GM18861 (cell line): ENCODE results near the gene CC2D1A.
"Not testable (repeated sequence)": the region's sequence is repeated elsewhere in the genome, so short reads cannot be mapped to it uniquely, and the experiment has no call there.

ENCODE experiments used
- ATAC-seq: cut with Tn5 transposase; IDR thresholded peaks from one replicate; pipeline ENCODE4 v1.9.1; 2021; ENCODE audit not compliant: unreplicated experiment

Gene CC2D1A

DNA sequence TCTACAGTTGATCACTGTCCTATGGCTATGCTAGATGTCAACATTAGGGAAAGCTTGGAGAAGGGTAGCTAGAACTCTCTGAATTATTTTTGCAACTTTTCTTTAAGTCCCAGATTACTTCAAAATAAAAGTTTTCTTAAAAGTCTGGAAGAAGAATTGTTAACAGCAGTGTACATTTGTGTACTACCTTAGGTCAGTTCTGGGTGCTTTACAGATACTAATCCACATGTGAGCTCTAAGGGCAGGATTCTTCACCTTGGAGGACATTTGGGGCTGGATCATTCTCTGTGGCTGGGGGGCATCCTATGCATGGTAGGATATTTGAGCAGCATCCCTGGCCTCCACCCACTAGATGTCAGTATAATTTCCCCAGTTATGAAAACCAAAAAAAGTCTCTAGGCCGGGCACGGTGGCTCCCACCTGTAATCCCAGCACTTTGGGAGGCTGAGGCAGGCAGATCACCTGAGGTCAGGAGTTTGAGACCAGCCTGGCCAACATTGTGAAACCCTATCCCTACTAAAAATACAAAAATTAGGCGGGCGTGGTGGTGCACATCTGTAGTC lies 2.9 kb upstream of the CC2D1A start:
- ATAC-seq, result no peak

DNA sequence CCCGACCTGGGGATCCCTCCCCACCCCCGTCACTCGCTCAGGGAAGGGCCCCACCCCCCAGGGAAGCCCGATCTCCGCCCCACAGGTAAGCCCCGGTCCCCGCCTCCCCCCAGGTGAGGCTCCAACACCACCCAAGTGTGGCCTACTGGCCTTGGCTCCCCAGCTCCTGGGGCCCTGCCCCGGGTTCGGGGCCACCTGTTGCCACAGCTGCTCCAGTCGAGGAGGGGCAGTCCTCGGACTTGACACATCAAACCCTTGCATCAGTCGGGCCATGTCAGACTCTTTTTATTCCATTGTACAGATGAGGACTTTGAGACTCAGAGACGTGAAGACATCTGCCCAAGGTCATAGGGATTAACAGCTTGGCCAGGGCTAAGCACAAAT lies 512 bp downstream of the CC2D1A start:
- ATAC-seq, result no peak

DNA sequence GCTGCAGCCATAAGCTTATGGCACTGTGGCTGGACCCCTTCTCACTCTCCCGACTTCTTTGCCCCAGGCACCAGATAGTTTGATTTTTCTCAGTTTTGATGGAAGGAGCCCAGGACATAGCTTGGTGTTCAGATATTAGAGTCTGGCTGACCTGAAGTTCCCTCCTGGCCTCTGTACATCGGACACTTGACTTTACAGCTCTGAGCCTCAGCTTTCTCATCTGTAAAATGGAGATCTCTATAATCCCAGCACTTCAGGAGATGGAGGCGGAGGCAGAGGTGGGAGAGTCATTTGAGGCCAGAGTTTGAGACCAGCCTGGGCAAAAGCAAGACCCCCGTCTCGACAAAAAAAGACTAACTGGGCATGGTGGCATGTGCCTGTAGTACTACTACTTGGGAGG lies 909 bp downstream of the CC2D1A start:
- ATAC-seq, result no peak

DNA sequence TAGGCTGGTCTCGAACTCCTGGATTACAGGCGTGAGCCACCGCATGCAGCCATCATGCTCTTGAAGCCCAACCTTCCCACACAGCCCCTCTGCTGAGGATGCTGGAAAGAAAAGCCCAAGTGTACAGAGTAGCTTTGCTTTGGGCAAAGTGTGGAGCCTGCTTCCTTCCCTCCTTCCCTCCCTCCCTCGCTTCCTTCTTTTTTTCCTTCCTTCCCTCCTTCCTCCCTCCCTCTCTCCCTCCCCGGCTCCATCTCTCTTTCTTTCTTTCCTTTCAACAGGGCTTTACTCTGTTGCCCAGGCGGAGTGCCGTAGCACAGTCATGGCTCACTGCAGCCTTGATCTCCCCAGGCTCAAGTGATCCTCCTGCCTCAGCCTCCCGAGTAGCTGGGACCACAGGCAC lies 2.7 kb downstream of the CC2D1A start:
- ATAC-seq, result no peak

DNA sequence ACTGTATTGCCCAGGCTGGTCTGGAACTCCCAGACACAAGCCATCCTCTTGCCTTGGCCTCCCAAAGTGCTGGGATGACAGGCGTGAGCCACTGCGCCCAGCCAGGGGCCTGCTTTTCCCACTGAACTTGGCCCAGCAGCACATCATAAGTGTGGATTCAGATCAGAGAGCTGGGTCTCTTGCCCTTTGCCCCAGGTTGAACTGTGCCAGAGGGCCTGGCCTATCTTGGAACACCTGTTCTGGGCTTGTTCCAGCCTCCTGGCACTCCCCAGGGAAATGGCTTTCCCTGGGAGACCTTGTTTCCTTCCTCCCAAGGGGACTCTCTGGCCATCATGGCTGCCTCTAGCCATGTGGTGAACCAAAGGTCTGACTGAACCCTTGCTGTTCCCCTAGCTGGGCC lies 3.4 kb downstream of the CC2D1A start:
- no peak for ATAC-seq

DNA sequence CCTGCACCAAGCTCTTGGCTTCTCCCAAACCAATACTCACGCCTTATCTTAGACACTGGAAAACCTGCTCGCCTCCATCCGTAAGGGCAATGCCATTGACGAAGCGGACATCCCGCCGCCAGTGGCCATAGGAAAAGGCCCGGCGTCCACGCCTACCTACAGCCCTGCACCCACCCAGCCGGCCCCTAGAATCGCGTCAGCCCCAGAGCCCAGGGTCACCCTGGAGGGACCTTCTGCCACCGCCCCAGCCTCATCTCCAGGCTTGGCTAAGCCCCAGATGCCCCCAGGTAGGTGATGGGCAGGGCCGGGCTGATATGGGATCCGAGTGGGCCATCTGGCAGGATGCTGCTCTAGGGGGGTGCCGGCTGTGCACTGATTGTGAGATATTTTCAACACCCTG lies 7.4 kb downstream of the CC2D1A start:
- no peak for ATAC-seq

DNA sequence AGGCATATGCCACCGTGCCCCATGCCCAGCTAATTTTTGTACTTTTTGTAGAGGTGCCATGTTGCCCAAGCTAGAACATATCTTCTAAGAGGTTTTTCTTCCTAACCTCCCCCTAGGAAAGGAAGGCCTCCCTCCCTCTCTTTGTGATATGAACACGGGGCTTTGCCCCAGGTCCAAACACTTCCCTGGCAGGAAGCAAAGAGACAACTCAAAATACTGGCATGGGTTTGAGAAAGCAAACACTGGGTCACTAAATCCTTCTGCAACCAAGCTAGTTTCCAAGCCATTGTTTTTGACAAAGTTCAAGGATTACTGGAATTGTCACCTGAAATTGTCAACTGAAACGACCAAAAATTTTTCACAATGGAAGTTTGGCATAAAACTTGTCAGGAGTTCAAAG lies 8.8 kb downstream of the CC2D1A start:
- ATAC-seq, result no peak

DNA sequence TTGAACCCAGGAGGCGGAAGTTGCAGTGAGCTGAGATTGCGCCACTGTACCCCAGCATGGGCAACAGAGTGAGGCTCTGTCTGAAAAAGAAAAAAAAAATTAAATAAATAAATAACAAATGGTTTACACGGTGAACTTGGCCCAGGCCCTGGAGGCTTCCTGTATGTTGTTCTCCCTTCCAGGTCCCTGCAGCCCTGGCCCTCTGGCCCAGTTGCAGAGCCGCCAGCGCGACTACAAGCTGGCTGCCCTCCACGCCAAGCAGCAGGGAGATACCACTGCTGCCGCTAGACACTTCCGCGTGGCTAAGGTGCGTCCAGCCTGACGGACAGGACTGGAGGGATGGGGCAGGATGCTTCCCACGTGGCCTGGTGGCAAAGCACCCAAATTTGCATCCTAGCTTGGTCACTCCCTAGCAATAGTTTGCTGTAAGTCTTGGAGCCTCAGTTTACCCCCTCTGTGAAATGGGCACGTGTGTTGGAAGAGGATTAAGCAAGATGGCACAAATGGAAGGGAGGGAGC lies 11.9 kb downstream of the CC2D1A start:
- no peak for ATAC-seq

DNA sequence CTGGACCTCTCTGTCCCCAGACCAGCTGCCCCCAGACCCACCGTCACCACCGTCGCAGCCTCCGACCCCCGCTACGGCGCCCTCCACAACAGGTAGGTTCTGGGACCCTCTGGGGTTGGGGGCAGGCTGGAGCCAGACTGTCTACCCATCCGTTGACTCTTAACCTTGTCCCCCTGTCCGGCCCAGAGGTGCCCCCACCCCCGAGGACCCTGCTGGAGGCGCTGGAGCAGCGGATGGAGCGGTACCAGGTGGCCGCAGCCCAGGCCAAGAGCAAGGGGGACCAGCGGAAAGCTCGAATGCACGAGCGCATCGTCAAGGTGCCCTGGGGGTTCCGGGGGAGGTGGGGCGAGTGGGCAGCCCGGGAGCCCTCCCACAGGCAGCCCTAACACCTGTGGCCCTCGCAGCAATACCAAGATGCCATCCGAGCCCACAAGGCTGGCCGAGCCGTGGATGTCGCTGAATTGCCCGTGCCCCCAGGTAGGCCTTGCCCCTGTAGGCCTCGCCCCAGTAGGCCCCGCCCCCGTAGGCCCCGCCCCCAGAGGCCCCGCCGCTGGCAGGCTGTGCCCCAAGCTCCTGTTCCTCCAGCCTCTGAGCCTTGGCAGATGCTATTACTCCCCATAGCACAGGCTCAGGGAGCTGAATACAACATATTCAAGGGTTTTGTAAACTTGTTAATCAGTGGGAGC lies 12.9 kb downstream of the CC2D1A start:
- no peak for ATAC-seq

DNA sequence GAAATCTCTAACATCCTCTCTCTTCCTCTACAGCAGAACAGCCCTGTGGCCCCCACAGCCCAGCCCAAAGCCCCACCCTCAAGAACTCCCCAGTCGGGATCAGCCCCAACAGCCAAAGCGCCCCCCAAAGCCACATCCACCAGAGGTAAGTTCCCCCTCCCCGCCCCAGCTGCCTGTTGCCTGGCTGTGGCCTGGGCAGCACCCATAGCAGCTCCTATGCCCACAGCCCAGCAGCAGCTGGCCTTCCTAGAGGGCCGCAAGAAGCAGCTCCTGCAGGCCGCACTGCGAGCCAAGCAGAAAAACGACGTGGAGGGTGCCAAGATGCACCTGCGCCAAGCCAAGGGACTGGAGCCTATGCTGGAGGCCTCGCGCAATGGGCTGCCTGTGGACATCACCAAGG lies 14.5 kb downstream of the CC2D1A start:
- no peak for ATAC-seq

DNA sequence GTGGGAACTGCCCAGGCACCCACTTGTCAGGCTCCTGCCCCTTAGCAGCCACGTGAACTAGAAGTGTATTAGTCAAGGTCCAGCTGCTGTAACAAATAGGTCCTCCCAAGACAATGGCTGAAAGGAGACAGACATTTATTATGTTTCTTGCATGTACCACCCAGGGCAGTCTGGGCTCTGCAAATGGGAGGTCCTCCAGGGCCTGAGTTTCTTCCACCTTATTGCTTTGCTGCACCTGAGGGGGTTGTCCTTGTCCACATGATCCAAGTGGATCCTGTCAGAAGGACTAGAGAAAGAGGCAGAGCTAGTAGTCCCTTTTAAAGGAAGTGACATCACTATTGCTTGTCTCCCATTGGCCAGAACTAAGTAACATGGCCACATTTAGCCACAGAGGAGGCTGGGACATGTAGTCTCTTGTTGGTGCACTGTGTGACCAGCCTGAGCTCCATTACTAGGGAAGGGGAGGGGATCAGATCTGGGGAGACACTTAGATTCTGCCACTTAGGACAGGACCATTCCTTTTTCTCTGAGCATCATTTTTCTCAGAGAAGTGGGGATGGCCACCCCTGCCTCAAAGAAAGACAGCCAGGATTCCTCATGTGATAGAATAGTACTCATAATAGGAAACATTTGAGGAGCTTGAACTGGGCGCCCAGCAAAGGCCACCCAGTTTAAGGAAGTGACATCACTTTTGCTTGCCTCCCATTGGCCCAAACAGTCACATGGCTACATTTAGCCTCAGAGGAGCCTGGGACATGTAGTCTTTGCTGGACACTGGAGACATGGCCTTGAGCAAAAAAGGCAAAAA lies 15.1 kb downstream of the CC2D1A start:
- no peak for ATAC-seq

DNA sequence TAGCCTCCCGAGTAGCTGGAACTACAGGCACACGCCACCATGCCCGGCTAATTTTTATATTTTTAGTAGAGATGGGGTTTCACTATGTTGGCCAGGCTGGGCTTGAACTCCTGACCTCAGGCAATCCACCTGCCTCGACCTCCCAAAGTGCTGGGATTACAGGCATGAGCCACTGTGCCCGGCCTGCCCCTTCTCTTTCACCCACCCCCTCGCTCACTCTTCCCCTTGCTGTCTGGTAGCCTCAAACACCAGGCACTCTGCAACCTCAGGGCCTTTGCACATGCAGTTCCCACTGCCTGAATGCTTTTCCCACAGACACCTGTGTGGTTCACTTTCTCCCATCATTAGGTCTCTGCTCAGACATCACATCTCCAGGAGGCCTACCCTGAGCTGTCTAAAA lies 16.1 kb downstream of the CC2D1A start:
- ATAC-seq, result not testable (repeated sequence)

DNA sequence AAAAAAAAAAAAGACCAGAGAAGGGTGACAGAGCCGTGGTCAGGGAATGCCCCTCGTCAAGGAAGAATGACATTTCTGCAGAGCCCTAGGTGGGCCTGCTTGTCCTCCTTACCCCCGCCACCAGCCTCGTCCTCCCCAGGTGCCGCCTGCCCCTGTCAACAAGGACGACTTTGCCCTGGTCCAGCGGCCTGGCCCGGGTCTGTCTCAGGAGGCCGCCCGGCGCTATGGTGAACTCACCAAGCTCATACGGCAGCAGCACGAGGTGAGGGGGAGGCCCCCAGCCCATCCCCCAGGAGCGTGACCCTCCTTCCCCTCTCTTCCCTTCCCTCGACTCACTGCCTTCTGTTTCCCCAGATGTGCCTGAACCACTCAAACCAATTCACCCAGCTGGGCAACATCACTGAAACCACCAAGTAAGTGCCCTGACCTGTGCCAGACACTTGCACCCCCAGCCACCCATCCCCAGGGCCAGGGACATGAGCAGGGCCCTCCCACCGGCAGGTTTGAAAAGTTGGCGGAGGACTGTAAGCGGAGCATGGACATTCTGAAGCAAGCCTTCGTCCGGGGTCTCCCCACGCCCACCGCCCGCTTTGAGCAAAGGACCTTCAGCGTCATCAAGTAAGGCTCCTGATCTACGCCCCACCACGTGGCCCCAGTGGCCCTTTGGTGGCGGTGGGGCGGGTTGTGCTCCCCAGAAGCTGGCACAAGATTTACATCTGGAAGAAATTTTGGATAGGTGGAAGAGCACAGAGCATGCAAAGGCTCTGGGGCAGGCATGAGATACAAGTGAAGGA lies 17.4 kb downstream of the CC2D1A start:
- no peak for ATAC-seq

DNA sequence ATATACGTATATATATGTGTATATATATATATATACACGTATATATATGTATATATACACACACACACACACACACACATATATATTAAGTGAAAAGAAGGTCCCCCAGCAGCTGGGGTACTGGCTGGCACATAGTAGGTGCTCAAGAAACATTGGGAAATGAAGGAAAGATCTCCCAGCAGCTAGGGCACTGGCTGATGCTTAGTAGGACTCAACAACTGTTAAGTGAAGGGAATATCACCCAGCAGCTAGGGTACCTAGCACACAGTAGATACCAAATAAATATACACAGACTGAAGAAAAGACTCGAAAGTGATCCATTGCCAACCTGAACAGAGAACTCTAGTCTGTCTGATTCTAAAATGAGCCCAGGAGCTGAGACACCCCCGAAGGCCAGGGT lies 20.0 kb downstream of the CC2D1A start:
- ATAC-seq, result no peak

DNA sequence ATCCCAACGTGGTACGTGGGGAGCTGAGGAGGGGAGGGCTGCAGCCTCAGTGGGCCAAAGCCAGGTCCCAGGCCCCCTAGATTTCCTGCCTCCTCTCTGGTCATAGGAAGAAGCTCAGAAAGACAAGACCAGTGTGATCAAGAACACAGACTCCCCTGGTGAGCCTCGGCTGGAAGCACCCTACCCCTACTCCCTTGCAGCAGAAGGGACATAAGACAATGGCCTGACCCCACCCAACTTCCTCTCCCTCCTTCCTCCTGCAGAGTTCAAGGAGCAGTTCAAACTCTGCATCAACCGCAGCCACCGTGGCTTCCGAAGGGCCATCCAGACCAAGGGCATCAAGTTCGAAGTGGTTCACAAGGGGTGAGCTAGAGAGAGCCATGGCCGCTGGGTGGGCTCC lies 20.7 kb downstream of the CC2D1A start:
- no peak for ATAC-seq

DNA sequence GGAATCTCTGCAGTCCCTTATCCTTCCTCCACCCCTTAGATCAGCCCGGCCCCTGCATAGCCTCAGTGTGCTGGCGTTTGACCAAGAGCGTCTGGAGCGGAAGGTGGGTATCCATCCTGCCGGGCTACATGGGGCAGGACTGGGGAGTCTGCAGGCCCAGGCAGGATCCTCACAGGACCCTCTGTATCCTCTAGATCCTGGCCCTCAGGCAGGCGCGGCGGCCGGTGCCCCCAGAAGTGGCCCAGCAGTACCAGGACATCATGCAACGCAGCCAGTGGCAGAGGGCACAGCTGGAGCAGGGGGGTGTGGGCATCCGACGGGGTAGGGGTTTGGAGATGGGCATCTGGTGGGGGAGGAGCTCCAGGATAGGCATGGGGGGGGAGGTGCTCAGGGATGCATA lies 23.3 kb downstream of the CC2D1A start:
- ATAC-seq, result no peak

DNA sequence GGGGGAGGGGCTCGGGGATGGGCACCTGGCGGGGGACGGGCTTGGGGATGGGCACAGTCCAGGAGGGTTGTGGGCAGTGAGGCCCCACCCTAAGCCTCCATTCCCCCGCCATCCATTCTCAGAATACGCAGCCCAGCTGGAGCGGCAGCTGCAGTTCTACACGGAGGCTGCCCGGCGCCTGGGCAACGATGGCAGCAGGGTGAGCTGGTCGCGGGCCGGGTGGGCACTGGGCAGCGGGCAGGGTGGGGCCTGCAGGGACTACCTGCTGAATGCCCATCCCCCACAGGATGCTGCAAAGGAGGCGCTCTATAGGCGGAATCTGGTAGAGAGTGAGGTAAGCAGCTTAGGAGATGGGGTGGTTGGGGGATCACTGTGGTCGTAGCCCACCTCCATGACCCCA lies 24.0 kb downstream of the CC2D1A start:
- no peak for ATAC-seq

DNA sequence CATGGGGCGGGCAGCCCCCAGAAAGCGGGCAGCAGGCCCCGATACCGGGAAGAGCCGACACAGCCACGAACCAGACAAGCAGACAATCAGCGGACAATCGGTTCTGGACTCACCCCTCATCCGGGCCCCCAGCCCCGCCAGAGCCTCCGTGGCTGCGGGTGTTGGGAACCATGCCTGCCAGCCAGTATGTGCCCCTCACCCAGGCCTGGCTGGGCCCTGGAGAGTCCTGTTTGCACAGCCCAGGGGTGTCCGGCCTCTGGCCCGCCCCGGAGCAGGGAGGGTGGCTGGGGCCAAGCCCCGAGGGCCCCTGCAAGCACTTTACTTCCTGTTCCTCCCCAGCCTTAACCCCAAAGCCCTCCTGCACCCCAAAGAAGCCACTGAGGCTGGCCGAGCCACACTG lies 24.4 kb downstream of the CC2D1A start:
- no peak for ATAC-seq

DNA sequence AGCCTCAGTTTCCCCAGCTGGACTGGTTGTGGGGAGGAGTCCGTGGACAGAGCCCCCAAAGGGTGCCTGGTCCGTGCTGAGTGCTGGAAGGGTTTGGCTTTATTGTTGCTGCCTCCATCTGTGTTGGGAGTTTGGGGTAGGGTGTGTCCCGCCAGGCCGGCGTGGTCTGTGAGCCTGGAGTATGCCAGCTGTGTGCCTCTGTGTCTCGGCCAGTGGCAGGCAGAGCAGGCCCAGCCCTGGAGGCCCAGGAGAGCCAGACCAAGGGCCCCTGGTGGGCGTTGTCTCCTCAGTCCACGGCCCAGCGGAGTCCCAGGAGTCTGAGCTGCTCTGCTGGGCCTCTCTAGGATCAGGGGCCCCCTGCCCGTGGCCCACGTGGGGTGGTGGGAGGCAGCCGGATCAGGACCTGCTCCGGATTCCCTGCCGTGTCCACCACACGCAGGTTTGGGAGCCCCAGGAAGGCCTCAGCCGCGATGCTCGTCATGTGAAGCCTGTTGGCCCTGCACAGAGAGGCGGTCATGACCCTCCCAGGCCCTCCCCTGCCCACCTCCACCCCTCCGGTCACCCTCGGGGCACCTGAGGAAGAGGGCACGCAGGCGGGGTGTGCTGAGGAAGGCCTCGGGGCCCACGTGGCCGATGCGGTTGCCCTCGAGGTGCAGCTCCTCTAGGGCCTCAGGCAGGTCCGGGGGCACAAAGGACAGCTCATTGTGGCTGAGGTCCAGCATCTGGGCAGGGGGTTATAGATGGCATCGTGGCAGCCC lies 25.6 kb downstream of the CC2D1A start:
- ATAC-seq, result no peak

DNA sequence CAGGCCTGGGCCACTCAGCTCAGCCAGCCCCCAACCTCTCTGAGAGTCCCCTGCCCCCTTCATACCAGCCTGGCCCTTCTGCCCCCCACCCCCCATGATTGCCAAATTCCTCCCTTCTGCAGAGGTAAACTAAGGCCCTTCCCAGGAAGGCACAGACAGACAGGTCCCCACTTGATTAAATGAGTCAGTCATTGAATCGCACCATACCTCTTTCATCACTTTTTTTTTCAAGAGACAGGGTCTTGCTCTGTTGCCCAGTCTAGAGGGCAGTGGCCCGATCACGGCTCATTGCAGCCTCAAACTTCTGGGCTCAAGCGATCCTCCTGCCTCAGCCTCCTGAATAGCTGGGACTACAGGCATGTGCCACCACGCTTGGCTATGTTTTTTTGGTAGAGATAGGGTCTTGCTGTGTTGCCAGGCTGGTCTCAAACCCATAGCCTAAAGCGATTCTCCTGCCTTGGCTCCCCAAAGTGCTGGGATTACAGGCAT lies 26.2 kb downstream of the CC2D1A start:
- ATAC-seq, result no peak
